Gastrocnemius medialis (tissue), 4 donors: ENCODE results near the gene CLSTN2. TPM values are rescaled to one million over a fixed set of nuclear protein-coding genes. Genes with fewer than 3 reads are reported as not detected.
A peak's percentile ranks its signal among the peaks of the same experiment; 100 is the strongest.

Experiments
- ATAC-seq, 2 donors: fragments of 150-250 bp; one replicate each; pipeline ENCODE4 v1.9.1; 2016
- DNase-seq, 2 donors: peaks; one replicate each; pipeline ENCODE4 v3.0.0-alpha.2; 2019
- H3K27ac ChIP-seq, 4 donors: fragments of 200-600 bp; sonication (generic); 1 replicate in 1 of 4; 2 replicates in 3 of 4; pipeline ENCODE4 v1.5.1; 2016 to 2018; ENCODE audit warnings: mild to moderate bottlenecking in 2 of 4, moderate library complexity in 1 of 4
- H3K27me3 ChIP-seq, 3 donors: fragments of 200-600 bp; sonication (generic) in 2 of 3; 1 replicate in 1 of 3; 2 replicates in 2 of 3; pipeline versions ENCODE4 v1.5.1 to v1.6.0; 2016 to 2019; ENCODE audit warnings: mild to moderate bottlenecking in 1 of 3, moderate library complexity in 1 of 3
- H3K36me3 ChIP-seq, 2 donors: fragments of 200-600 bp; sonication (generic) in 1 of 2; one replicate each; pipeline ENCODE4 v1.5.1; 2017 to 2018
- H3K4me1 ChIP-seq, 2 donors: fragments of 200-600 bp; sonication (generic) in 1 of 2; one replicate each; pipeline ENCODE4 v1.5.1; 2016 to 2017; ENCODE audit warnings: mild to moderate bottlenecking in 2 of 2
- H3K4me3 ChIP-seq, 4 donors: fragments of 200-600 bp; sonication (generic) in 3 of 4; 1 replicate in 1 of 4; 2 replicates in 3 of 4; pipeline ENCODE4 v1.5.1; 2016 to 2019; ENCODE audit warnings: mild to moderate bottlenecking in 2 of 4
- H3K9me3 ChIP-seq, 3 donors: fragments of 200-600 bp; sonication (generic) in 2 of 3; 1 replicate in 1 of 3; 2 replicates in 2 of 3; pipeline ENCODE4 v1.5.1; 2016 to 2019
- POLR2A ChIP-seq, 2 donors: fragments of 450-650 bp; IDR thresholded peaks; one replicate each; pipeline ENCODE4 v1.6.1; 2017; ENCODE audit warnings: antibody characterized with exemption in 2 of 2, mild to moderate bottlenecking in 2 of 2, moderate library complexity in 2 of 2
- in situ Hi-C, 4 donors: fragments of 200-750 bp; cut with MboI; loops; one replicate each; pipeline versions ENCODE4 v1.15.0 to v1.8.0; 2017; ENCODE audit warnings: low sequenced_read_pairs in 4 of 4
- intact Hi-C: fragments of 100-400 bp; cut with DNase I; formaldehyde crosslinking; loops from one replicate; pipeline ENCODE4 v1.15.1; 2023; ENCODE audit warnings: low total_unique reads
- total RNA-seq, 4 donors: library from RNA; depleted of rRNA; stranded (reverse); fragments of >200 nt; gene quantifications; one replicate each; pipeline versions ENCODE4 v1.1.0 to v1.2.3, GENCODE V29; 2016
- TF ChIP-seq, protein P1 (sequence below), 5 experiments: fragments of 450-650 bp in 3 of 5; fragments of 200-600 bp in 2 of 5; sonication (generic) in 2 of 5; IDR thresholded peaks in 4 of 5; conservative IDR thresholded peaks in 1 of 5; 1 replicate in 4 of 5; 2 replicates in 1 of 5; pipeline ENCODE4 v1.5.1; 2016 to 2019; ENCODE audit warnings: antibody characterized with exemption in 5 of 5, mild to moderate bottlenecking in 3 of 5, moderate library complexity in 3 of 5

Gene CLSTN2
- total RNA-seq, 4 donors from 2014 or later, result 1.1 to 4.9 (median 4.0) TPM

DNA sequence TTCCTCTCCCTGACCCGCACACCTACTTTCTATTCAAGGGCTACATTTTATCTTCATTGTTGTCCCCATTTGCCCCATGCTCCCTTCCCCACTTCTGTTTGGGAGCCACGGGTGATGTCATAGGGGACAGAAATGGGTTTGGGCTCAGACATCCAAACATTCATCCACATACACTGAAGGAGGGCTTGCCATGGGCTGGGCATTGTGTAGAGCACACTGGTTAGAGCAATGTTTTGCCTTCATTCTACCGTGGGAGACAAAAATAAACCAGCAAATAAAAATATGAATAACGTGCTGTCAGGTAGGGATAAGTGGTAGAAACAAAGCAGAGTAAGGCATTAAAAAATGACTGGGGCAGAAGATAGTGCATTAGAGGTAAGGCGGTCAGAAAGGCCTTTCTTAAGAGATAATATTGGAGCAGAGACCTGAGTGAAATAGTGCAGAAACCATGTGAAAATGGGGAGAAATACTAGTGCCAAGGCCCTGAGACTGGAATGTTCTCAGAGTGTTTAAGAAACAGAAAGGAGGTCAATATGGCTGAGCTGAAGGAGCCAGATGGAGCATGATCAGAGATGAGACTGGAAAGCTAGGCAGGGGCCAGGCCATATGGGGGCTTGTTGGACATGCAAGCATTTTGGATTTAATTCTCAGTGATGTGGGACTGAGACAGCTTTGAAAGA, 40.9 kb upstream of the CLSTN2 start:
- TF ChIP-seq POLR2A (IDR thresholded peaks at IDR 0.05), result no peak
- TF ChIP-seq, protein P1, sequence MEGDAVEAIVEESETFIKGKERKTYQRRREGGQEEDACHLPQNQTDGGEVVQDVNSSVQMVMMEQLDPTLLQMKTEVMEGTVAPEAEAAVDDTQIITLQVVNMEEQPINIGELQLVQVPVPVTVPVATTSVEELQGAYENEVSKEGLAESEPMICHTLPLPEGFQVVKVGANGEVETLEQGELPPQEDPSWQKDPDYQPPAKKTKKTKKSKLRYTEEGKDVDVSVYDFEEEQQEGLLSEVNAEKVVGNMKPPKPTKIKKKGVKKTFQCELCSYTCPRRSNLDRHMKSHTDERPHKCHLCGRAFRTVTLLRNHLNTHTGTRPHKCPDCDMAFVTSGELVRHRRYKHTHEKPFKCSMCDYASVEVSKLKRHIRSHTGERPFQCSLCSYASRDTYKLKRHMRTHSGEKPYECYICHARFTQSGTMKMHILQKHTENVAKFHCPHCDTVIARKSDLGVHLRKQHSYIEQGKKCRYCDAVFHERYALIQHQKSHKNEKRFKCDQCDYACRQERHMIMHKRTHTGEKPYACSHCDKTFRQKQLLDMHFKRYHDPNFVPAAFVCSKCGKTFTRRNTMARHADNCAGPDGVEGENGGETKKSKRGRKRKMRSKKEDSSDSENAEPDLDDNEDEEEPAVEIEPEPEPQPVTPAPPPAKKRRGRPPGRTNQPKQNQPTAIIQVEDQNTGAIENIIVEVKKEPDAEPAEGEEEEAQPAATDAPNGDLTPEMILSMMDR (IDR thresholded peaks at IDR 0.05 in 4 of 5, conservative IDR thresholded peaks at IDR 0.05 in 1 of 5), result no peak
- peak in 1 of 2 donors; percentile 17 for DNase-seq
- Histone ChIP-seq H3K9me3 (no peaks in the 10 kb centered on the region), H3K27ac (peak overlapping the region; percentile 32 to 58 (median 54)), H3K4me3 (no peak overlapping the region), H3K4me1 (peaks cover 0 to 3% of the 10 kb centered on the region in 2 donors), H3K27me3 (no peaks in the 10 kb centered on the region), H3K36me3 (no peaks in the 10 kb centered on the region)
- in situ Hi-C loops (no loop called here), intact Hi-C loops (no loop called here)
- peak; percentile 60 to 64 for ATAC-seq

DNA sequence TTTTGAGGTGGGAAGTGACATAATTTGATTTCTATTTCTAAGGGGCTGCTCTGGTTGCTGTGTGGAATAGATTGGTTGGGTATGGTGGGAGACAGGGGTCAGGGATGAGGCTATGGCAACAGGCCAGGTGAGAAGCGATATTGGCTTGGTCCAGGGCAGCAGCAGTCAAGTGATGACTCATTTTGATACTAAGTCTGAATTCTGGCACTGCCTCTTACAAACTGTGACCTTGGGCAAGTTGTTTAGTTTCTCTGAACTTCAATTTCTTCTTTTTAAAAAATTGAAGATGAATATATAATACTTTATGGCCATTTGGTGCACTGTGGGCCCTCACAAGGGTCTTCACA, 40.4 kb upstream of the CLSTN2 start:
- ATAC-seq (peak; percentile 41 to 42), DNase-seq (no peak)
- H3K4me1 ChIP-seq, result peaks cover 0 to 3% of the 10 kb centered on the region in 2 donors
- intact Hi-C loops (no loop called here), in situ Hi-C loops (no loop called here)
- H3K4me3 ChIP-seq, result no peak overlapping the region
- no peak for TF ChIP-seq POLR2A (IDR thresholded peaks at IDR 0.05)
- TF ChIP-seq, protein P1 (IDR thresholded peaks at IDR 0.05 in 4 of 5, conservative IDR thresholded peaks at IDR 0.05 in 1 of 5), result no peak
- H3K27me3 ChIP-seq, result no peaks in the 10 kb centered on the region
- peak overlapping the region in 3 of 4 donors; percentile 53 to 58 (median 54) for H3K27ac ChIP-seq
- no peaks in the 10 kb centered on the region for H3K9me3 ChIP-seq
- no peaks in the 10 kb centered on the region for H3K36me3 ChIP-seq

DNA sequence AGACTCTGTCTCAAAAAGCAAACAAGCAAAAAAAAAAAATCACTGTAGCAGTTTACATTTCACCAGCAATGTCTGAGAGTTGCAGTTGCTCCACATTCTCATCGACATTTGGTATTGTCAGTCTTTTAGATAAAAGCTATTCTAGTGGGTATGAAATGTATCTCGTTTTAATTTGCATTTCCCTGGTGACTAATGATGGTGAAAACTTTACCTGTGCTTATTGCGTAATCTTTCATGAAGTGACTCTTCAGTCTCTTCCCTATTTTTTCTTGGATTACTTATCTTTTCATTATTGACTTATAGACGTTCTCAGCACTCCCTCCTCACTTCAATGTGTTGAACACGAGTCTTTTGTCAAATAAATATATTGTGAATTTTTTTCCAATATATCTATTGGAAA, 37.2 kb upstream of the CLSTN2 start:
- TF ChIP-seq POLR2A (IDR thresholded peaks at IDR 0.05), result no peak
- TF ChIP-seq, protein P1 (IDR thresholded peaks at IDR 0.05 in 4 of 5, conservative IDR thresholded peaks at IDR 0.05 in 1 of 5), result no peak
- no peaks in the 10 kb centered on the region for H3K9me3 ChIP-seq
- in situ Hi-C loops, result no loop called here
- no peak overlapping the region for H3K27ac ChIP-seq
- H3K4me1 ChIP-seq, result peaks cover 0 to 3% of the 10 kb centered on the region in 2 donors
- no peaks in the 10 kb centered on the region for H3K36me3 ChIP-seq
- intact Hi-C loops, result no loop called here
- ATAC-seq (no peak), DNase-seq (no peak)
- no peak overlapping the region for H3K4me3 ChIP-seq
- H3K27me3 ChIP-seq, result no peaks in the 10 kb centered on the region

DNA sequence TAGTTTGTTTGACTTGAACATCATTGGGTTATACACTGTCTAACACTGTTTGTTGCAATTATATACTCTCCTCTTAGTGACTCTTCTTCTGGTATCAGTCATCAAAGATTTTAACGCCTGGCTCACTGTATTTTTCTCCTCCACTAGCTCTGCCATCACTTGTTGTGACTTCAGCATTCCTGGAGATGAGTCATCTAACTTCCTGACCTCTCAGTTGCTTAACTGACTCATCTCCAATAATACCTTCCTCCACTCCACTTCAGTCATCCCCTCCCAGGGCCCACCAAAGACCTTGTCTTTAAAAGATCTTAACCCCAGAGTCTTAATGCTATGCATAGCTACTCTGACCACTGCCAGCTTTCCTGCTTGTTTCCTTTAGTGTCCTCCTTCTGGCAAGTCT, 28.6 kb upstream of the CLSTN2 start:
- DNase-seq, result no peak
- H3K9me3 ChIP-seq, result no peaks in the 10 kb centered on the region
- peak in 1 of 2 donors; percentile 58 for ATAC-seq
- in situ Hi-C loops, result no loop called here
- intact Hi-C loops, result no loop called here
- no peak overlapping the region for H3K4me3 ChIP-seq
- no peaks in the 10 kb centered on the region for H3K4me1 ChIP-seq
- no peaks in the 10 kb centered on the region for H3K36me3 ChIP-seq
- H3K27ac ChIP-seq, result no peak overlapping the region
- no peaks in the 10 kb centered on the region for H3K27me3 ChIP-seq
- TF ChIP-seq, protein P1 (IDR thresholded peaks at IDR 0.05 in 4 of 5, conservative IDR thresholded peaks at IDR 0.05 in 1 of 5), result no peak
- no peak for TF ChIP-seq POLR2A (IDR thresholded peaks at IDR 0.05)

DNA sequence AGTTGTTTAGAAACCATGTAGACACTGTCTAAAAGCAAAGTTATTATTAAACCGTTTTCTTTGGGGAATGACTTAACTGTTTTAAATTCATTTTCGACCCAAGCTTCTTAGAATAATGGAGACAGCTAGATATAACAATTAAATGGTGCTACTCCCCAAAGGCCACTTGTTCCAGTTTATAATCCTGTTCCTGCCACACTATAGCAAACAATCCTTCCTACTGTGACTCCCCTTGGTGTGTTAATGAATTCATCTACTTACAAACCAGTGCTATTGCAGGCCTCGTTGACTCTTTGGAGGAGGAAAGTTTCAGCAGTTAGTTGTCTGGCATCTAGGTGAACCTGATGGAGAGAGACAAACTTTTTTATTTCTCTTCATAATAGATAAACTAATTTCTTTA, 25.2 kb upstream of the CLSTN2 start:
- Histone ChIP-seq H3K4me1 (no peaks in the 10 kb centered on the region), H3K27me3 (no peaks in the 10 kb centered on the region), H3K4me3 (no peak overlapping the region), H3K27ac (no peak overlapping the region), H3K9me3 (no peaks in the 10 kb centered on the region), H3K36me3 (no peaks in the 10 kb centered on the region)
- in situ Hi-C loops (no loop called here), intact Hi-C loops (no loop called here)
- DNase-seq, result no peak
- no peak for ATAC-seq
- TF ChIP-seq POLR2A (IDR thresholded peaks at IDR 0.05), result no peak
- TF ChIP-seq, protein P1 (IDR thresholded peaks at IDR 0.05 in 4 of 5, conservative IDR thresholded peaks at IDR 0.05 in 1 of 5), result no peak
